WTC11 (cell line): Measurements from ENCODE around the gene MGMT.

Source experiments
- ATF3 ChIP-seq: sonication (generic); formaldehyde crosslinking; conservative IDR thresholded peaks from 2 replicates; pipeline ENCODE4 v1.8.1; 2022; ENCODE audit warnings: mild to moderate bottlenecking, missing genetic modification reagents
- CREB1 ChIP-seq: sonication (generic); formaldehyde crosslinking; IDR thresholded peaks from 2 replicates; pipeline ENCODE4 v1.8.0; 2023; ENCODE audit warnings: mild to moderate bottlenecking, missing genetic modification reagents
- CREM ChIP-seq: sonication (generic); formaldehyde crosslinking; IDR thresholded peaks from 2 replicates; pipeline ENCODE4 v1.8.1; 2022; ENCODE audit warnings: mild to moderate bottlenecking, missing genetic modification reagents, moderate library complexity
- CTCF ChIP-seq: fragments of 200-600 bp; IDR thresholded peaks from 2 replicates; pipeline ENCODE4 v1.8.0; 2022; ENCODE audit warnings: antibody characterized with exemption
- JUN ChIP-seq: sonication (generic); formaldehyde crosslinking; IDR thresholded peaks from 2 replicates; pipeline ENCODE4 v1.8.0; 2023; ENCODE audit warnings: mild to moderate bottlenecking, missing genetic modification reagents
- MAX ChIP-seq: sonication (generic); formaldehyde crosslinking; IDR thresholded peaks from 2 replicates; pipeline ENCODE4 v1.8.0; 2022; ENCODE audit warnings: mild to moderate bottlenecking, missing genetic modification reagents
- TEAD1 ChIP-seq: sonication (generic); formaldehyde crosslinking; IDR thresholded peaks from 2 replicates; pipeline ENCODE4 v1.8.0; 2022; ENCODE audit warnings: mild to moderate bottlenecking, missing genetic modification reagents
- TEAD4 ChIP-seq: sonication (generic); formaldehyde crosslinking; IDR thresholded peaks from 2 replicates; pipeline ENCODE4 v1.8.0; 2022; ENCODE audit warnings: mild to moderate bottlenecking, missing genetic modification reagents
- ZNF121 ChIP-seq: sonication (generic); formaldehyde crosslinking; IDR thresholded peaks from 2 replicates; pipeline ENCODE4 v1.8.0; 2023; ENCODE audit warnings: missing genetic modification reagents
- ZNF138 ChIP-seq: sonication (generic); formaldehyde crosslinking; conservative IDR thresholded peaks from 2 replicates; pipeline ENCODE4 v1.8.1; 2022; ENCODE audit warnings: mild to moderate bottlenecking, moderate library complexity, missing genetic modification reagents
- TF ChIP-seq, protein P1 (sequence below): sonication (generic); formaldehyde crosslinking; IDR thresholded peaks from 2 replicates; pipeline ENCODE4 v1.8.0; 2023; ENCODE audit warnings: missing genetic modification reagents, mild to moderate bottlenecking, borderline replicate concordance
- TF ChIP-seq, protein P2 (sequence below): sonication (generic); formaldehyde crosslinking; IDR thresholded peaks from 2 replicates; pipeline ENCODE4 v1.8.0; 2022; ENCODE audit warnings: mild to moderate bottlenecking, missing genetic modification reagents

- TF ChIP-seq, protein P1, sequence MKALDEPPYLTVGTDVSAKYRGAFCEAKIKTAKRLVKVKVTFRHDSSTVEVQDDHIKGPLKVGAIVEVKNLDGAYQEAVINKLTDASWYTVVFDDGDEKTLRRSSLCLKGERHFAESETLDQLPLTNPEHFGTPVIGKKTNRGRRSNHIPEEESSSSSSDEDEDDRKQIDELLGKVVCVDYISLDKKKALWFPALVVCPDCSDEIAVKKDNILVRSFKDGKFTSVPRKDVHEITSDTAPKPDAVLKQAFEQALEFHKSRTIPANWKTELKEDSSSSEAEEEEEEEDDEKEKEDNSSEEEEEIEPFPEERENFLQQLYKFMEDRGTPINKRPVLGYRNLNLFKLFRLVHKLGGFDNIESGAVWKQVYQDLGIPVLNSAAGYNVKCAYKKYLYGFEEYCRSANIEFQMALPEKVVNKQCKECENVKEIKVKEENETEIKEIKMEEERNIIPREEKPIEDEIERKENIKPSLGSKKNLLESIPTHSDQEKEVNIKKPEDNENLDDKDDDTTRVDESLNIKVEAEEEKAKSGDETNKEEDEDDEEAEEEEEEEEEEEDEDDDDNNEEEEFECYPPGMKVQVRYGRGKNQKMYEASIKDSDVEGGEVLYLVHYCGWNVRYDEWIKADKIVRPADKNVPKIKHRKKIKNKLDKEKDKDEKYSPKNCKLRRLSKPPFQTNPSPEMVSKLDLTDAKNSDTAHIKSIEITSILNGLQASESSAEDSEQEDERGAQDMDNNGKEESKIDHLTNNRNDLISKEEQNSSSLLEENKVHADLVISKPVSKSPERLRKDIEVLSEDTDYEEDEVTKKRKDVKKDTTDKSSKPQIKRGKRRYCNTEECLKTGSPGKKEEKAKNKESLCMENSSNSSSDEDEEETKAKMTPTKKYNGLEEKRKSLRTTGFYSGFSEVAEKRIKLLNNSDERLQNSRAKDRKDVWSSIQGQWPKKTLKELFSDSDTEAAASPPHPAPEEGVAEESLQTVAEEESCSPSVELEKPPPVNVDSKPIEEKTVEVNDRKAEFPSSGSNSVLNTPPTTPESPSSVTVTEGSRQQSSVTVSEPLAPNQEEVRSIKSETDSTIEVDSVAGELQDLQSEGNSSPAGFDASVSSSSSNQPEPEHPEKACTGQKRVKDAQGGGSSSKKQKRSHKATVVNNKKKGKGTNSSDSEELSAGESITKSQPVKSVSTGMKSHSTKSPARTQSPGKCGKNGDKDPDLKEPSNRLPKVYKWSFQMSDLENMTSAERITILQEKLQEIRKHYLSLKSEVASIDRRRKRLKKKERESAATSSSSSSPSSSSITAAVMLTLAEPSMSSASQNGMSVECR (CRISPR knock-in tag) = no peak
- no peak for TF ChIP-seq ZNF138 (CRISPR knock-in tag)
- no peak for TF ChIP-seq CREB1 (CRISPR knock-in tag)
- no peak for TF ChIP-seq CTCF
- TF ChIP-seq TEAD1 (CRISPR knock-in tag) = no peak
- no peak for TF ChIP-seq TEAD4
- no peak for TF ChIP-seq ATF3 (CRISPR knock-in tag)
- TF ChIP-seq, protein P2, sequence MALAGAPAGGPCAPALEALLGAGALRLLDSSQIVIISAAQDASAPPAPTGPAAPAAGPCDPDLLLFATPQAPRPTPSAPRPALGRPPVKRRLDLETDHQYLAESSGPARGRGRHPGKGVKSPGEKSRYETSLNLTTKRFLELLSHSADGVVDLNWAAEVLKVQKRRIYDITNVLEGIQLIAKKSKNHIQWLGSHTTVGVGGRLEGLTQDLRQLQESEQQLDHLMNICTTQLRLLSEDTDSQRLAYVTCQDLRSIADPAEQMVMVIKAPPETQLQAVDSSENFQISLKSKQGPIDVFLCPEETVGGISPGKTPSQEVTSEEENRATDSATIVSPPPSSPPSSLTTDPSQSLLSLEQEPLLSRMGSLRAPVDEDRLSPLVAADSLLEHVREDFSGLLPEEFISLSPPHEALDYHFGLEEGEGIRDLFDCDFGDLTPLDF (CRISPR knock-in tag) = no peak
- TF ChIP-seq MAX = no peak
- no peak for TF ChIP-seq JUN
- TF ChIP-seq CREM (CRISPR knock-in tag) = no peak
- TF ChIP-seq ZNF121 (CRISPR knock-in tag) = no peak
These were observed 113.9 kb downstream of the MGMT start for GRCh38 chr10:129580901-129581300.
